Stimulated activated CD8-positive, alpha-beta memory T cell treated with anti-CD3 and anti-CD28 coated beads, Interleukin-7, amount 100 ng/mL, for 48 hours (primary cell): ENCODE measurements around the gene PHYKPL.

Experiments used
- DNase-seq, 2 donors: peaks; one replicate each; pipeline ENCODE4 v3.0.0-alpha.2; 2020; ENCODE audit warnings: low read depth in 1 of 2; ENCODE audit errors: extremely low read depth in 1 of 2

Gene PHYKPL

DNA sequence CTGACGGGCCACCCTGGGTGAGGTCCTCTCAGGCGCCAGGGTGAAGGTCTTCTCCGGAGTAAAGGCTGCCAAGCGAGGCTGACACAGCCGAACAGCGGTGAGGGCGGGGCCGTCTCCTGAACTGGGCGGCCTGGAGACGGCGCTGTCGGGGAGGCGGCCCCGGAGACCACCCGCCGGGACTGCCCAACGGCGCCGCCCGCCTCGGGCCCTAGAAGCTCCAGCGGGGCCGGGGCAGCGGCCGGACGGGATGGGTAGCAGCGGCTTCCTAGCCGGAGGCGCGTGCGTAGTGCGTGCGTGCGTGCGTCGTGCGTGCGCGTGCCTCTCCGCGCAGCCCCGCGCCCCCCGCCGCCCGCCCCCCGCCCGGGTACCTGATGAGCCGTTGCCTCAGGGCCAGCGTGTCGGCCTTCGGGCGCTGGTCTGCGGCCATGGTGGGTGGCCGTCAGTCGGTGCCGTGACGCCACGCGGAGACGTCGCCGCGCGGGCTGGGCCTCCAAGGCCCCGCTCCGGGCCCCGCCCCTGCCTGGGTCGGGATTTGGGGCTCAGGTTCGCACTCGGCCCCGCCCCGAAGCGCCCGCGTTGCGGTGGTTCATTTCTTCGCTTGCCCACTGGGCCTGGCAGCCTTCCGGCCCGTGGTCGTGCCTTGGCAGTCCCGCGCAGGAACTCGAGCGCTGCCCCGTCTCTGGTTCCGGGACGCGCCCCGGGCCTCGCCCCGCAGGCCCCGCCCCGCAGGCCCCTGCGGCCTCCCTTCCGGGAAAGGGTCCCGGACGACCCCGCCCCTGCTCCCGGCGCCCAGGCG lies at the start of gene PHYKPL:
TSS of gene PHYKPL (minus strand) at position 679 of the 796 bp plus-strand sequence. CDS start at position 427, 252 bp downstream.
- DNase-seq = peak; percentile 55 to 64

DNA sequence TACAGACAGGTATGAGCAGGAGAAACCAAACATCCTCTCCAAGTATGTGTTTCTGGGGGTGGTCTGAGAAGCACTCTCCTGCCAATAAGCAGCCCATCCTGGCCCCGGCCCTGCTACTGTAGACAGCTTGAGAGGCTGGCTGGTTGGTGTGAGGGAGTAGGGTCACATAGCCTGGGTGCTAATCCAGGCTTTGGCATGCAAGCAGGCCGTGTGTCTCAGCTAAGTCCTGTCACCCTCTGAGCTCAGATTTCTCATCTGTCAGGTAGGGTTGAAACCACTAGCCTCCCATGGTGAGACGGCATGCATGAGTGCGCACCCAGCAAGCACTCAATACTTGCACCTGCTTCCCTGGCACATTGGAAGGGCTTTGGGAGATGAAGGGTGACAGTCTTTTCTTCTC lies 49.8 kb upstream of the PHYKPL start:
- no peak for DNase-seq

DNA sequence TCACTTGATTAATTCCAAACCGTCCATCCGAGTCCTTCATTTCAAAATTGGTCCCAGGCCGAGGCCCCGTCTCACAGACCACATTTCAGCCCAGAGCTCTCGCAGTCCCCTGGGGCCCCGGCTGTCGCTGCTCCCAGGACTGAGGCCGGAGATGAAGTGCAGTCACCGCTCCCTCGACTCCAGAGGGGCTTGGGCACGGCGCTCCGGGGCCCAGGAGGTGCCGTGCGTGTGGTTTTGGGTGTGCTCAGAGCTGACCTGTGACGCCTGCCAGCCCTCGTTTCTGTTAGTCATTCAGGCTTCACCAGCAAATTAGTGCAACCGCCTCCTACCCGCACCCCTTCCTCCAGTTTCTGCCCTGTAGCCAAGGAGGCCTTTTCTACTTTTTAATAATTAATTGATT lies 48.7 kb upstream of the PHYKPL start:
- DNase-seq = no peak

- no peak for DNase-seq
Observed at GRCh38 chr5:178280631-178281030, 48.0 kb upstream of the PHYKPL start.

DNA sequence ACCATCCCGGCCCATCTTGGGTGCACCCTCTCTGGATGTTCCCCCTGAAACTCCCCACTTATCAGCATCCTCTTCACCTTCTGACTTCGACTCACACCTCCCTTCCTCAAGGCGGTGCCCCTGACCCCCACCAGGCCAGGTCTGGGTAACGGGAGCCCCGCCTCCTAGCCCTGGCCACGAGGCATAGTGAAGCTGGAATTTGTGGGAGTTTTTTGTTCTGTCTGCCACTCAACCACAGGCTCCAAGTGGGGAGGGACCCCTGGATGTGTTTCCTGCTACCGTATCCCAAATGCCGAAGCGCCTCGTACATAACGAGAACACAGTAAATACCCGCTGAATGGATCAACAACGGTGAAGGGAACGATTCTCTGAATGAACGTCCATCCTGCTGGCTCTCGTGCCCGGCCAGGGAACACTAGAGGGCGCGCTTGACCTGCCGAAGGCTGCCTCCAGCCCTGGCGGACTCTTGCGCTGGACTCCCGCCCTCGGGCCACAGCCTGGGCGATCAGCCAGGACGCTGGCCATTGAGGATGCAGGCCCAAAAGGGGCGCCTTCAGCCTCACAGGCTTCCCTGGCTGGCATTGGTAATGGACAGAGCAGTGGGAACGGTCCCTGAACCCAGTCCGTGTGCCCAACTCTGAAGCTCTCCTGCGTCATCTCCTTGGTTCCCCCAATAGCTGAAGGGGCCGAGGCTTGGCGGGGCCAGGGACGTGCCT lies 47.3 kb upstream of the PHYKPL start:
- DNase-seq = peak; percentile 15 to 45

DNA sequence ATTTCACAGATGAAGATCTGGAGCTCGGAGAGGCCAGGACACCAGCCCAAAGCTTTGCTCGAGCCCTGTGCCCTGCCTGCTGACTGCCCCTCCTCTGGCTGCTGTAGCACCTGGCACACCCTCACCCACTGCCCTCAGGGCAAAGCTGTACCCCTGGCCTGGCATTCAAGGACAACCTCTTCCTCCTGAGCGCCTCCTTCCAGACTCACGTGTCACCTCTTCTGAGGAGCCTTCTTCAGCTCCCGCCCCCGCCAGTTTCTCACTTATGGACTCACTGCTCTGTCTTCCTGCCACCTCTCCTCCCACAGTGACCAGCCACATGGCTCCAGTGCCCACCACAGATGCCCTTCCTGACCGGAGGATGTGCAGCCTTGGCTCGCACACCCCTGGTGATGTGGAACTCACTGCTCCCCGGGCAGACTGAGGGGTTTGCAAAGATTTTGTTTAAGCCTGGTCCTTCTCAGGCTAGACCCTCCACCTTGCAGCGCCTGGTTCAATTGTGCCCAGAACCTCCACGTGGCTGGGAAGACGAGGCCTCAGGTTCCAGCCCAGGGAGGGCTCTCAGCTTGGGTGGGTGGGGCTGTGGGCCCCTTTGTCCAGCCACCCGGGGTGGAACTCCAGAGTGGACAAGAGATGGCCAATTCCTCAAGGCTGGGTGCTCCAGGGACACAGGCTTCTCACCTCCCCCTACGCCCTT lies 46.6 kb upstream of the PHYKPL start:
- no peak for DNase-seq

- DNase-seq = no peak
Observed at GRCh38 chr5:178278358-178279023, 45.9 kb upstream of the PHYKPL start.

GRCh38 chr5:178277866-178278265 lies 45.3 kb upstream of the PHYKPL start:
- DNase-seq = no peak

GRCh38 chr5:178277346-178277745 lies 44.7 kb upstream of the PHYKPL start:
- DNase-seq = no peak

GRCh38 chr5:178274781-178275537 lies 42.4 kb upstream of the PHYKPL start:
- no peak for DNase-seq

DNA sequence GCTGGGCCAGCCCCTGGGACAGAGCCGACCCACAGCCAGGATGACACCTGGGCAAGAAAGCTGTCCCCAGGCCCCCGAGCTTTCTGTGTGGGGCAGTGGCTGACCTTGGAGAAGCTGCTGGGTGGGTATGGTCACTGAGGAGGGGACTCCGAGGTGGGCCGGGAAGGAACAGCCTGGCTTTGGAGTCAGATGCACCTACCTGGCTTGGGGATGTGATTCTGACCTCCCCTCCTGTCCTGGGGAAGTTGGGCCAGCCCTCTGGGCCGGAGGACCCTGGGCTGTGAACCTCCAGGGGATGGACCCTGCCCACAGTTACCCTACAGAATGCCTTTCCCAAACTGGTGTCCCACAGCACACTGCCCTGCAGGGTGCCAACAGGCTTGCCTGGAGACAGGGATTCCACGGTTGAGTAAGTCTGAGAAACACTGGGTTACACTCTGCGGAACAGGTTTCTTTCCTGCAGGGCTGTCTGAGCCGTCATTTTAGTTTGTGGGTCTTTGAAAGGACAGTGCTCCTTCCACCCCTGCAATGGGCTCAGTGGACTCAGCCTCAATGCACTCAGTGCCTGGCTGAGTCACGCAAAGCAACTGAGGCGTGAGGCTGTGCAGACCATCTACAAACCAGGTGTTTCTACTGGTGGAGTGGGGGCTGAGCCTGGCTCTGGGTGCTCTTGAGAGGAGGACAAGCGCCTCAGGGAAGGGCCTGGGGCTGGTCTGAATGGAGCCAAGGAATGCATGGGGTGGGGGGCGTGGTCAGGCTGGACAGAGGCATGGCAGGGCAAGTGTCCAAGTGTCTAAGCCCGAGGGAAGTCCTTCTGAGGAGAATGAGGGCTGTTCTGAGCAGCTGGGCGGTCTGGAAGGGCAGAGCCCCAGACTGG lies 41.3 kb upstream of the PHYKPL start:
- DNase-seq = no peak

DNA sequence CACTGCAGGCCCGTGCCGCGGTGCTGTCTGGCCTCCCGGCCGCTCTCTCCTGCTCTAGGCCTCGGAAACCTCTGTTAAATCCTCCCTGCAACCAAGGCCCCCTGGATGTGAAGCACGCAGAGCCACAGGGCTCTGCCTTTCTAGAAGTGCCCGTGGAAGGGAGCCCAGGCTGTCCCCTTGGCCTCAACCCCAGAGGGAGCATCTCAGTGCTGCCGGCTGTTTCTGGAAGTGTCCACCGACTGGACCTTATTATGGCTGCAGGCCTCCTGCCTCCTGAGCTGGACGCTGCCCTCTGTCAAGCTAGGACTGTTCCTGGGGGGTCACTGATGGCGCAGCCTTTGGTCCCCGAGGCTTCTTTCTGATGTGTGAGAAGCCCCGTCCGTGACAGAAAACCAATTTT lies 40.4 kb upstream of the PHYKPL start:
- no peak for DNase-seq

DNA sequence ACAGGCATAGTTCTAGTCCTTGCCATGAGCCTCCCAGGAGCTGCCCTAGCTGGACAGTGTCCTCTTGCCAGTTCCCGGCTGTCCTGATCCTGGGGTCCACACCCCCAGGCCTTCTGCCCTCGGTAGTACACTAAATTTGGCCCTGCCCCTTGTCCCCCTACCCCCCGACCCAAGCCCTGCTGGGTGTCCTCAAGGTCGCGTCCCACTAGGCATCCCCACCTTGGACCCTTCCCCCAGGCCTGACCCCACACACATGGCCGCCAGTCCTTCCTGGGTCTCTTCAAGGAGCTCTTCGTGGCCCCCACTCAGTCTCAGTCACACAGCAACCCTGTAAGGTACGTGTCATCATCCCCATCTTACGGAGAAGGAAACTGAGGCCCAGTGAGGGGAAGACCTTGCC lies 40.0 kb upstream of the PHYKPL start:
- DNase-seq = no peak

DNA sequence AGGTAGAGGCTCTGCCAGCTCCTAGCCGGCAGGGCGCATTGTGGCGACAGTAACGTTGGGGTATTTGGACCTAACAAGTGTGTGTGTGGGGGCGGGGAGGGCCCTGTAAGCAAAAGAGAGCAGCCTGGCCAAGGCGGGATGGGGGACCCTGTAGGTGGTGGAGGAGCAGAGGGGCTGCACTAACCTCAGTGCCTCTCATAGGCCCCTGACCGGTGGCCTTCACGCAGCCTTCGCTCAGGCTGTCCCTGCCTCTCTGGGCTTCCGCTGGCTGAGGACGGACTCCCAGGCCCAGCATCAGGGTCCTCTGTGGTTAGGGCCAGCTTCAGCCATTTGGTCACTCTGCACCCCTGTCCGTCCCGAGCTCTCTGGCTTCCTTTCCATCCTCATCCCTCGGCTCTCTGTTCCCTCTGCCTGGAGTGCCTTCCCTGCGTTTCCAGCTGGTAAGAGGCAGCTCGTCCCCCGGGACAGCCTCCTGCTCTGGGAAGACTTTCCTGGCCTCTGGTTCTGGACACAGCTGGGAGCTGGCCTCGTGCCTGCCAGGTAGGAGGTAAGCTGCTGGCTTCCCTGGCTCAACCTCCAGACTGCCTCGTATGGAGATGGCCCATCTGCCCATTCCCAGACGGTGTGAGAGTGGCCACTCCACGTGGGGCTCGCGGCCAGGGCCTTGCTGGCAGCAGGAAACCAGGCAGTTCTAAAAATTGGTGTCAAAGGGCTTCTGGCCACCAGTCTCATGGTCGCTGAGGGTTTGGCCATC lies 39.3 kb upstream of the PHYKPL start:
- DNase-seq = no peak

DNA sequence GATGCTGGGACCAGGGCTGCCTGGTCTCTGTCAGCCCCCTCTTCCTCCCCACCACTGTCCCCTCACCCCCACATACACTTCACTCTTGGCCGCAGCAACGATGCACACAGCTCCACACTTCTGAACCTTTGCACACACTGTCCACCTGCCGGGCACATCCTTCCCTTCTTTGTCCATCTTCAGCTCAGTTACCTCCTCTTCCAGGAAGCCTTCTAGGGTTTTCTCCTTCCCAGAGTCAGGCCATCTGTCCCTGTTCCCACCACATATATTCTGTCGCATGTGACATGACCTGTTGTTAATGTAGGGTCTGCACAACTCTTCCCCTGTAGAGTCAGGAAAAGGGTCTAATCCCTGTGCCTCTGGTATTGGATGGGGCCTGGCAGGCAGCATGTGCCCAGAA lies 38.6 kb upstream of the PHYKPL start:
- no peak for DNase-seq

DNA sequence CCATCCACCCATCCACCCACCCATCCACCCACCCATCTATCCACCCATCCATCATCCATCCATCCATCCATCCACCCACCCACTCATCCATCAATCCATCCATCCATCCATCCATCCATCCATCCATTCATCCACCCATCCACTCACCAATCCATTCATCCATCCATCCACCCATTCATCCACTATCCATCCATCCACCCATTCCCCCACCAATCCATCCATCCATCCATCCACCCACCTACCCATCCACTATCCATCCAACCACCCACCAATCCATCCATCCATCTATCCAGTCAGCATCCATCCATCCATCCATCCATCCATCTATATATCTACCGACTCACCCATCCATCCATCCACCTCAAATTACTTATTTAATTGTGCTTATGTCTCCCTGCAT lies 36.9 kb upstream of the PHYKPL start:
- DNase-seq = no peak

DNA sequence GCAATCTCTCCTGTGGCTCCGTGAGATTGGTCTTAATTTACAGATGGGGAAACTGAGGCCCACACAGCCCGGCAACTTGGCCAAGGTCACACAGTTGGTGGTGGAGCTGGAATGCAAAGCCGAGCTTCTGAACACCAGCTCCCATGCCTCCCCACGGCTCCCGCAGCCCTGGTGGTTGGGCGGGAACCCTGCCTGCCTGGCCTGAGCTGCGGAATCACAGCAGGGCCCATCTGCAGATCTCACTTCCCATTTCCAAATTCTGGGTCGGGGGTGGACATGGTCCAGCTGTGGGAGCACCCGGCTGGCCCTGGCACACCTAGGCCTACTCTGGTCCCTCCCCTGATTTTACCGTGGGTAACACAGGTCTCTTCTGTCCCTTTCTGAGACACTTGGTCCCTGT lies 35.3 kb upstream of the PHYKPL start:
- DNase-seq = no peak

GRCh38 chr5:178267245-178267644 lies 34.6 kb upstream of the PHYKPL start:
- DNase-seq = no peak

DNA sequence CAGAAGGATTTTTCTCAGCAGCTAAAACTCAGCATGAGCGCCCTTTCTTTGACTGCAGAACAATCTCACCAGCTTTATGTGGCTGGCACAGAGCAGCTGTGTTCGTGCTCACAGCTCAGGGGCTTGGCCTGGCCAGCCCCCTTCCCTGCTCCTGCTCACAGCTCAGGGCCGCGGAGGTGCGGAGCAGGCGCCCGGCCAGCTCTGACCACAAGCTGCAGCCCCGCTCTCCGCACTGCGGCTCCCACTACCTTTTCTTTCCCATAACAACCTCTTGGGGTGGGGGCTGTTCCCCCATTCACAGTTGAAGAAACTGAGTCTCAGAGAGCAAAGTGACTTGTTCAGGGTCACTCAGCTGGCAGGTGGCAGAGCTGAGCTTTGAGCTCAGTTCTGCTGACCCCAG lies 34.0 kb upstream of the PHYKPL start:
- DNase-seq = no peak
